ENCODE measurements around the gene RBPJ.
A peak's percentile ranks its signal among the peaks of the same experiment; 100 is the strongest.

The RBPJ gene

GRCh38 chr4:26413582-26413981 is 92.8 kb downstream of the RBPJ start:
- TF ChIP-seq CTCF (IDR thresholded peaks at IDR 0.05; ENCODE audit: low read length, missing control alignments): no peak
- no peak overlapping the region for H3K4me3 ChIP-seq (replicated peaks; ENCODE audit: low read depth, low read length)
- DNase-seq (ENCODE audit: low read depth): no peak

GRCh38 chr4:26418107-26418506 is 97.3 kb downstream of the RBPJ start:
- no peak for TF ChIP-seq CTCF (IDR thresholded peaks at IDR 0.05; ENCODE audit: low read length, missing control alignments)
- no peak for DNase-seq (ENCODE audit: low read depth)
- H3K4me3 ChIP-seq (replicated peaks; ENCODE audit: low read depth, low read length): no peak overlapping the region

- no peak for TF ChIP-seq CTCF (IDR thresholded peaks at IDR 0.05; ENCODE audit: low read length, missing control alignments)
- no peak overlapping the region for H3K4me3 ChIP-seq (replicated peaks; ENCODE audit: low read depth, low read length)
- DNase-seq (ENCODE audit: low read depth): no peak
These were observed 98.0 kb downstream of the RBPJ start for GRCh38 chr4:26418850-26419249.

GRCh38 chr4:26420438-26420837 is 99.6 kb downstream of the RBPJ start:
- H3K4me3 ChIP-seq (replicated peaks; ENCODE audit: low read depth, low read length): no peak overlapping the region
- peak; percentile 33 for DNase-seq (ENCODE audit: low read depth)
- no peak for TF ChIP-seq CTCF (IDR thresholded peaks at IDR 0.05; ENCODE audit: low read length, missing control alignments)

- DNase-seq (ENCODE audit: low read depth): no peak
- TF ChIP-seq CTCF (IDR thresholded peaks at IDR 0.05; ENCODE audit: low read length, missing control alignments): no peak
- no peak overlapping the region for H3K4me3 ChIP-seq (replicated peaks; ENCODE audit: low read depth, low read length)
These were observed 100.1 kb downstream of the RBPJ start for GRCh38 chr4:26420913-26421312.

- no peak overlapping the region for H3K4me3 ChIP-seq (replicated peaks; ENCODE audit: low read depth, low read length)
- no peak for TF ChIP-seq CTCF (IDR thresholded peaks at IDR 0.05; ENCODE audit: low read length, missing control alignments)
- no peak for DNase-seq (ENCODE audit: low read depth)
These were observed 103.3 kb downstream of the RBPJ start for GRCh38 chr4:26424153-26424552.

GRCh38 chr4:26424838-26425237 is 104.0 kb downstream of the RBPJ start:
- DNase-seq (ENCODE audit: low read depth): no peak
- TF ChIP-seq CTCF (IDR thresholded peaks at IDR 0.05; ENCODE audit: low read length, missing control alignments): no peak

More at GRCh38 chr4:26424838-26425237, 104.0 kb downstream of the RBPJ start:
- no peak overlapping the region for H3K4me3 ChIP-seq (replicated peaks; ENCODE audit: low read depth, low read length)

Measured in fibroblast of pulmonary artery (primary cell).